ENCODE measurements around the gene NEK7.

GRCh38 chr1:198326915-198327314 is 170.1 kb downstream of the NEK7 start:
- no peak for TF ChIP-seq CTCF (IDR thresholded peaks at IDR 0.05)
- no peak for TF ChIP-seq POLR2A (IDR thresholded peaks at IDR 0.05)
- TF ChIP-seq POLR2AphosphoS5 (IDR thresholded peaks at IDR 0.05) = no peak
